ENCODE data around the gene FYN.

FYN gene

GRCh38 chr6:111874025-111874415, 768 bp upstream of the FYN start:
- no peak for TF ChIP-seq REST (IDR thresholded peaks at IDR 0.05; ENCODE audit: low read depth)
- no peak for TF ChIP-seq TEAD4 (IDR thresholded peaks at IDR 0.05)
- TF ChIP-seq ZBTB7A (IDR thresholded peaks at IDR 0.05; ENCODE audit: low read depth), result no peak
- TF ChIP-seq USF1 (IDR thresholded peaks at IDR 0.05), result no peak
- TF ChIP-seq YY1 (IDR thresholded peaks at IDR 0.05; ENCODE audit: low read depth), result no peak
- no peak for TF ChIP-seq TCF12 (IDR thresholded peaks at IDR 0.05; ENCODE audit: low read depth)
- no peak for TF ChIP-seq CEBPB (IDR thresholded peaks at IDR 0.05)
- no peak for TF ChIP-seq EP300 (IDR thresholded peaks at IDR 0.05; ENCODE audit: borderline replicate concordance)
- TF ChIP-seq EGR1 (IDR thresholded peaks at IDR 0.05), result no peak
- TF ChIP-seq TAF1 (IDR thresholded peaks at IDR 0.05; ENCODE audit: low read depth), result no peak
- no peak for TF ChIP-seq FOXM1 (IDR thresholded peaks at IDR 0.05; ENCODE audit: borderline replicate concordance, low read depth)
- no peak for TF ChIP-seq MAX (IDR thresholded peaks at IDR 0.05)
- no peak for TF ChIP-seq NFIC (IDR thresholded peaks at IDR 0.05)
- no peak for TF ChIP-seq RAD21 (IDR thresholded peaks at IDR 0.05; ENCODE audit: low read depth)
- TF ChIP-seq CREB1 (IDR thresholded peaks at IDR 0.05; ENCODE audit: low read depth), result no peak

- TF ChIP-seq CEBPB (IDR thresholded peaks at IDR 0.05), result peak; percentile 5; the same call in 1 of the 2 replicates
- TF ChIP-seq RAD21 (IDR thresholded peaks at IDR 0.05; ENCODE audit: low read depth), result no peak
- TF ChIP-seq TEAD4 (IDR thresholded peaks at IDR 0.05), result no peak
- TF ChIP-seq EGR1 (IDR thresholded peaks at IDR 0.05), result no peak
- no peak for TF ChIP-seq EP300 (IDR thresholded peaks at IDR 0.05; ENCODE audit: borderline replicate concordance)
- TF ChIP-seq ZBTB7A (IDR thresholded peaks at IDR 0.05; ENCODE audit: low read depth), result peak; percentile 67; the same call in 1 of the 2 replicates
These were observed 663 bp downstream of the FYN start for GRCh38 chr6:111872401-111873177.

GRCh38 chr6:111871725-111872400, 1.4 kb downstream of the FYN start:
- TF ChIP-seq RAD21 (IDR thresholded peaks at IDR 0.05; ENCODE audit: low read depth) (no peak), REST (IDR thresholded peaks at IDR 0.05; ENCODE audit: low read depth) (no peak), TCF12 (IDR thresholded peaks at IDR 0.05; ENCODE audit: low read depth) (no peak), NFIC (IDR thresholded peaks at IDR 0.05) (no peak), MAX (IDR thresholded peaks at IDR 0.05) (no peak), EGR1 (IDR thresholded peaks at IDR 0.05) (no peak), FOXM1 (IDR thresholded peaks at IDR 0.05; ENCODE audit: borderline replicate concordance, low read depth) (no peak), CREB1 (IDR thresholded peaks at IDR 0.05; ENCODE audit: low read depth) (no peak), YY1 (IDR thresholded peaks at IDR 0.05; ENCODE audit: low read depth) (no peak), TAF1 (IDR thresholded peaks at IDR 0.05; ENCODE audit: low read depth) (no peak), EP300 (IDR thresholded peaks at IDR 0.05; ENCODE audit: borderline replicate concordance) (no peak), TEAD4 (IDR thresholded peaks at IDR 0.05) (no peak), USF1 (IDR thresholded peaks at IDR 0.05) (no peak), CEBPB (IDR thresholded peaks at IDR 0.05) (no peak), ZBTB7A (IDR thresholded peaks at IDR 0.05; ENCODE audit: low read depth) (no peak)

- TF ChIP-seq USF1 (IDR thresholded peaks at IDR 0.05) (no peak), YY1 (IDR thresholded peaks at IDR 0.05; ENCODE audit: low read depth) (no peak), REST (IDR thresholded peaks at IDR 0.05; ENCODE audit: low read depth) (no peak), RAD21 (IDR thresholded peaks at IDR 0.05; ENCODE audit: low read depth) (no peak), EGR1 (IDR thresholded peaks at IDR 0.05) (no peak), EP300 (IDR thresholded peaks at IDR 0.05; ENCODE audit: borderline replicate concordance) (no peak), CEBPB (IDR thresholded peaks at IDR 0.05) (no peak), FOXM1 (IDR thresholded peaks at IDR 0.05; ENCODE audit: borderline replicate concordance, low read depth) (no peak), TAF1 (IDR thresholded peaks at IDR 0.05; ENCODE audit: low read depth) (no peak), TCF12 (IDR thresholded peaks at IDR 0.05; ENCODE audit: low read depth) (no peak), TEAD4 (IDR thresholded peaks at IDR 0.05) (no peak), CREB1 (IDR thresholded peaks at IDR 0.05; ENCODE audit: low read depth) (no peak), ZBTB7A (IDR thresholded peaks at IDR 0.05; ENCODE audit: low read depth) (no peak), MAX (IDR thresholded peaks at IDR 0.05) (no peak), NFIC (IDR thresholded peaks at IDR 0.05) (no peak)
These were observed 2.0 kb downstream of the FYN start for GRCh38 chr6:111871207-111871606.

Measured in Ishikawa (cell line).